ENCODE measurements around the gene TFAP2A.

The TFAP2A gene

GRCh38 chr6:10412461-10413261 is 2.2 kb downstream of the TFAP2A start:
- no peak for DNase-seq (ENCODE audit: low spot score)

DNA sequence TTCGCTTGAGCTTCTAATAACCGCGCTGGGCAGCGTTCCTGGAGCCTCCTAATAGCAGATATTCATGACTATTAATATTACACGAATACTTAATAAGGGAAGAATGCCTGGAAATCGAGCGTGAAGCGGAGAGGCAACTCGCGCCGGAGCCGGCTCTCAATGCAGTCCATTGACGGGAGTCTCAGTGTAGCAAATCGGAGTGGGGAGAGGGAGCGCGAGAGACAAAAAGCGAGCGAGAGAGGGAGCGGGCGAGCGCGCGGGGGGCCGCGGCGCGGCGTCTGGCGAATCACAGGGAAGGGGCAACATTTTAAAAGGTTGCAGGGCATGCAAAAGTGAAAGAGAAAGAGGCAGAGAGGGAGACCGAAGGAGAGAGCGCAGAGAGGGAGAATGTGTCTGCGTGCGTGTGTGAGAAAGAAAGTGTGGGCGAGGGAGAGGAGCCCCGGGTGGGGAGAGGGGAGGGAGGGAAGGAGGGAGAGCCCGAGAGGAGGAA is 2.9 kb downstream of the TFAP2A start:
- DNase-seq (ENCODE audit: low spot score): no peak

GRCh38 chr6:10411131-10411970 is 3.5 kb downstream of the TFAP2A start:
- no peak for DNase-seq (ENCODE audit: low spot score)

DNA sequence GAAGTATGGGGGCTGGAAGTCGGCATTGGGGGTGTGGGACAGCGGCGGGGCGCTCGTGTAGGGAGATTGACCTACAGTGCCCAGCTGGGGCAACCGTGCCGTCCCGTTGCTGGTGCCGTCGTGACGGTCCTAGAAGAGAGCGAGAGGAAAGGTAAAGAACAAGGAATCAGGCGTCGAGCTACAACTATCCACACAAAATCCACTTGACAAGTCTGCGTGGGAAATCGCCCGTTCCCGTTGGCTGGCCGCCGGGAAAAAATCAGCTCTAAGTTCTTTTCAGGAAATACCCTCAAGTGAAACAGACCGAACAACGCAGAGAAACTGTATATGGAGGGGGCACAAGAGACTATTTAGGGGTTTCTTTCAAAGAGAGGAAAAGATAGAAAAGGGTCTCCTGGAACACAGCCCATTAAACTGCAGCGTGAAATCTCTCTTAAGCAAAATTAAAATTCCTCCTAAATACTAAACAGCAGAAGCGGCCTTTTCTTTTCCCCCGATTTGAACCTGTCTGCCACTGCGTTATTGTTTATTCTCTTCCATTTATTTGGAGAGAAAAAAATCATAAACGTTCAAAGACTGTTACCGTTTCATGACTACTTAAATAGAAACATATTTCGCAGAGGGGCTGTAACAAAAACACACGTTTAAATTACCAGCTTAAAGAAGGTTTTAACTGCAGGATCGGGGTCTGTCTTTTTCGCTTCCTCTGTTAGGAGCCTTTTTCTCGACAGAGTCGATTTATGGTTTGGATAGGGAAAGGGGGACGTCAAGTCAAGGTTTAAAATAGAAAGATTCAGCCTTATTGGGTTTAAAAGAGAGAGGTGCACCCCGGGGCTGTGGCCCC is 4.4 kb downstream of the TFAP2A start:
- no peak for DNase-seq (ENCODE audit: low spot score)

DNA sequence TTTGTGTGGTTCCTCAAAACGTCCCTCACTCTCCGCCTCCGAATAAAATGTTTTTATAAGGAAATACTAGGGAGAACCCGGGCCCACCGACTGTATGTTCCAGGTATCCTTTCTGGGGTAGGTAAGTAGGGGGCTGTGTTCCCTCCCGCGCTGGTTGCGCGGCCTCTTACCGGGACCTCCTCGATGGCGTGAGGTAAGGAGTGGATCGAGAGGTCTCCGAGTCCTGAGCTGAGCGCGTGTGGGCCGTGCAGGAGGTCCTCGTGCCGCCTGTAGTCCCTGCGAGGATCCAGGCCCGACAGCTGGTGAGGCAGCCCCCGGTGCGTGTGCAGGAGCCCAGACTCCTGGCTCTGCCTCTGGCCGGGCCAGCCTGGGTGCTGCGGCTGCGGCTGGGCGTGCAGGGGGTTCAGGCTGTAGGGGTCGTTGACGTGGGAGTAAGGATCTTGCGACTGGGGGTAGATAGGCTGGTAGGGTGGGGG is 5.1 kb downstream of the TFAP2A start:
- no peak for DNase-seq (ENCODE audit: low spot score)

GRCh38 chr6:10409233-10409721 is 5.6 kb downstream of the TFAP2A start:
- DNase-seq (ENCODE audit: low spot score): no peak

DNA sequence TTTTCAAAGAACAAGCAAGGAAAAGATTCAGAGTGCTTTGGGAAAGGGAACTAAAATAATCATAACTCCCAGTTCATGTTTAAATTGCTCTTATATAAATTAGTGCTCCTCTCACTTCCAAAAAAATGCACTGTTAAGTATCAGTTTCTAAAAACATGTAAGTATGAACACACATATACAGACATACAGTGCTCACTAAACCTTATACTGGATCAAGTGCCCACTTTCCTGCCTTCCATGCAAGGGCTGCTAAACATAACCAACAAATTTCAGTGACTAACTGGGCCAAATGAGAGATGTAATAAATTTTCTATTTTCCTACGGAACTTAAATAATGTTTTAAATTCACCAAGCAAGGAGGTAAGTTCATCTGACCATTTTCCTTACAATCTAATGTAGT is 6.4 kb downstream of the TFAP2A start:
- no peak for DNase-seq (ENCODE audit: low spot score)

DNA sequence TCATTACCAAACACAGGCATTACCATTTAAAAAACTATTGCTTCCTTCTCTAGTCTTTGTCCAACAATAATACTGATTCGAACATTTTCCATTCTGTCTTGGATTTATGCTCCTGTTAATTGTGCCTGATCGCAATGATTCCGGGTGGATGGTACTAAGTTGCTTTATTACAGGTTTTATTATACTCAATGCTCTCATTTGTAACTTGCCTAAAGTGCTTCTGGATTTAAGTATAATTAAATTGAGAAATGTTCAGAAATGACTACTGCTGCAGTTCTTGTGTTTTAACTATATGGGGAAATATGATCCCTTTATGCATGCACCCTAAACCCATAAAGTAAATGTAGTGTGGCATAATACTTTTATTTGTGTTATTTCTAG is 7.2 kb downstream of the TFAP2A start:
- no peak for DNase-seq (ENCODE audit: low spot score)

DNA sequence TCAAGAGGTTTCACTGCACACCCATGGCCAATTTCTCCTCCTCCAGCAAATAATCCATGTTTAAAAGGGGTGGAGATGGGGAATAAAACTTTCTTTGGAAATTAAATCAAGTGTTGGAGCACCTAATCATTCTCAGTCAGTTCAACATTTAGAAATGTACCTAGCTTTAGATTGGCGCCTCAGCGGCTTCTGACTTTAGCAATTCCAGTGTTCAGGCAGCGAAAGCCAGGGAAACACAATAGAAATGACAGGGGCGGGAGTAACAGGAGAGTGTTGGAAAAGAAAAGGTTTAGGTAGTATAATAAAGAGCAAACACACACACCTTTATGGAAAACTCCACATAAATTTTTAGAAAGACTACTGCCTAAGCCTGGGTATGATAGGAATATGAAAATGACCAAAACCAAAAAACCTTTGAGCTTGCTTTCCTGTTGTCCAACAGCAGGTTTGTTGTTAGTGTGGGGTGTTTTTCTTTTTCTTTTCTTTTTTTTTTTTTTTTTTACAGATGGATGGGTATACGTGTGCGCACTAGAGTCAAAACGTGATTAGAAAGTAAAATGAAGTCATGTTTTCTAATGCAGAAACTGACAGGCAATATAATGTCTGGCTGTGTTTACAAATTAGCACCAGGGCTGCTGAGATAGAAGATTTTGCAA is 7.7 kb downstream of the TFAP2A start:
- DNase-seq (ENCODE audit: low spot score): no peak

DNA sequence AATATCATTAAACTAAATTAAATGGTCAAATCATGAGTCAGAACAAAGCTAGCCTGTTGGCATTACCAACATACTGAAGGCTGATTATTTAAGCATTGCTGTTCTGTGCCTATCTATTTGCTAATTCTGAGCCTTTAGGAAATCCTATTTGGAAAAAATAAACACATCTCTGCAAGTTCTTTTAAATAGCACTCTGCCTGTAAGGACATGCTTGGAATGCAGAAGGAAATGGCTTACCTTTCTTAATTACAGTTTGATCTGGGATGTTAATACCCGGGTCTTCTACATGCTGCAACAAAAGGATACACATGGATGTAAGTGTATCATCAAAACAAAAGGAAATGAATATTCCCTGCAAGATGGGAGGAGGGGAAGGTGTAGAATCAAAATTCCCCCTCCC is 8.3 kb downstream of the TFAP2A start:
- DNase-seq (ENCODE audit: low spot score): no peak

- DNase-seq (ENCODE audit: low spot score): no peak
These were observed 9.4 kb downstream of the TFAP2A start for GRCh38 chr6:10405513-10405900.

- no peak for DNase-seq (ENCODE audit: low spot score)
These were observed 9.9 kb downstream of the TFAP2A start for GRCh38 chr6:10404799-10405512.

DNA sequence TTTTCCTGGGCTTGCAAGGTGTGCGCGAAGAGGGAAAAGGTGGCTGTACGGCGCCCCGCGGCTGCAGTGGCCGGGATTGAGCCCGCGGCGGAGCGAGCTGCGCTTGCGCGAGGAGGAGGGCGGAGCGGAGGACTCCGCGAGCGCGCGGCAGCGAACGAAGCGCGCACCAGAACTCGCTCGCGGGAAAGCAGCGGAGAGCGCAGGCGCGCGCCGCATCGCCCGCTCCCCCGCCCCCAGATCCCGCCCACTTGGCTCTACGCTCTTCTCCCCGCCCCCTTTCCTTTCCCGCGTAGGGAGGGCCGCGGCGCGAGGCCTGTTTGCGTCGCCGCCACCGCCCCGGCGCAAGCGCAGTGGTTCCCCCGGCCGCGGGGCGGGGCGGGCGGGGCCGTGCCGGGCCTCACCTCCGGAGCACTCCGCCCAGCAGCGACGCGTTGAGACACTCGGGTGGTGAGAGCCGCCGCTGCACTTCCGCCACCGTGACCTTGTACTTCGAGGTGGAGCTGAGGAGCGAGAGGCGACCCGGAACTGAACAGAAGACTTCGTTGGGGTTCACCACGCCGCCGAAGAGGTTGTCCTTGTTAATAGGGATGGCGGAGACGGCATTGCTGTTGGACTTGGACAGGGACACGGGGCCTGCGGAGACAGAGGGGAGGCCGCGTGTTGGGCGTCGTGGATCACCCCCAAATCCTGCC is 10.6 kb downstream of the TFAP2A start:
- peak; percentile 91 for DNase-seq (ENCODE audit: low spot score)

GRCh38 chr6:10403385-10404106 is 11.3 kb downstream of the TFAP2A start:
- DNase-seq (ENCODE audit: low spot score): no peak

DNA sequence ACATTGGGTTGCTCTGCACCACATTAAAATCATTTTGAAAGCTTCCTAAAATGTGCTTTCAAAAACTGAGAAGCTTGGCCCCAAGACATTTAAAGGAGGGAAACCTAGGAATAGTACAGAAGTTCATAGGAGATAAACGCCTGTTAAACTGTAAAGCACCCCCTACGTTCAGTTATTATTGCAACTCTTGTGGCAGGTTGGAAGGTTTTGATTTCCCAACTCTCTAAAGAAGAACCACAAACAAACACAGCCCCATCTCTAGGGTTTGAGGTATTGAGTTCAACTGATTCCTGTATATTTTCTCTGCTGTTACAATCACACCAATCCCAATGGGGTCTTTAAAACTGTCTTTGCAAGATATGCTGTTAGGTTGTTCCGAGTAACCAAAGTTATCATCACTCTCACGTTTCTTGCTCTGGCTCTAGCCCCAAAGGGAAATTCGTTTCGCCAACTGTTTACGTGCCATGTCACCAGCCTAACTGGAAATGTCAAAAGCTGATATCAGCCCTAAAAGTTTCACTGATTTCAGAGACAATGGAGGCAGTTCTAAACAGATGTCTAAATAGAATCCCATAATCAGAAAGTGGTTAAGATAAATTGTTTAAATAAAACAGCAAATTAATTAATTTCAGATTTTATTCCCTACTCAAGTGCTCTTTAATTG is 12.1 kb downstream of the TFAP2A start:
- no peak for DNase-seq (ENCODE audit: low spot score)

GRCh38 chr6:10401632-10402223 is 13.1 kb downstream of the TFAP2A start:
- no peak for DNase-seq (ENCODE audit: low spot score)

- DNase-seq (ENCODE audit: low spot score): no peak
These were observed 13.8 kb downstream of the TFAP2A start for GRCh38 chr6:10401004-10401536.

DNA sequence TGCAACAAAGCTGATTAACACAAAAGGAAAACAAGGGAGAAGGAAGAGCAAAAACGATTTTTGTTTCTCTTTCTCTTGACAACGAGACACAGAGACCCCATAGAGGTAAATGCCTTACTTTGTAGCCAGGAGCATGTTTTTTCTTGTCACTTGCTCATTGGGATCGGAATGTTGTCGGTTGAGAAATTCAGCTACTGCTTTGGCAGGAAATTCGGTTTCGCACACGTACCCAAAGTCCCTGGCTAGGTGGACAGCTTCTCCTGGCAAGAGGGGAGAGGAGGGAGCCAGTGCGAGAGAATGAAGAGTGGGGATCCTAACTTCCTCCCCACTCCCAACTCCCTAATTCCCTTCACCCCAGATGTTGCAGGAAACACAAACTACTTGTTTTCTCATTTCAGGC is 14.5 kb downstream of the TFAP2A start:
- DNase-seq (ENCODE audit: low spot score): no peak
